GM12878 (cell line): Measurements from ENCODE around the gene SPATA25.

Experiments
- CEBPB ChIP-seq, 2 experiments: fragments of 150-350 bp in 1 of 2; IDR thresholded peaks; 2 replicates each; pipeline ENCODE4 v1.6.1; 2012 to 2014; ENCODE audit warnings: low read depth in 2 of 2, low read length in 2 of 2, borderline replicate concordance in 1 of 2, inconsistent platforms in 1 of 2
- HDGF ChIP-seq: fragments of 450-650 bp; IDR thresholded peaks from 2 replicates; pipeline ENCODE4 v1.6.1; 2016; ENCODE audit warnings: antibody characterized with exemption
- POLR2AphosphoS2 ChIP-seq: IDR thresholded peaks from 2 replicates; pipeline ENCODE4 v1.6.1; 2011; ENCODE audit warnings: low read depth, mild to moderate bottlenecking, low read length, improper control_type of control experiment, moderate library complexity
- RCOR1 ChIP-seq: conservative IDR thresholded peaks from 2 replicates; pipeline ENCODE4 v1.6.1; 2012; ENCODE audit warnings: low read depth, low read length, improper control_type of control experiment
- REST ChIP-seq: IDR thresholded peaks from 2 replicates; pipeline ENCODE4 v1.6.1; 2012; ENCODE audit warnings: mild to moderate bottlenecking, low read depth, low read length
- SREBF2 ChIP-seq: IDR thresholded peaks from 2 replicates; pipeline ENCODE4 v1.6.1; 2012; ENCODE audit warnings: mild to moderate bottlenecking, low read length
- ZNF592 ChIP-seq: fragments of 450-650 bp; IDR thresholded peaks from 2 replicates; pipeline ENCODE4 v1.6.1; 2017; ENCODE audit warnings: mild to moderate bottlenecking, moderate library complexity

- TF ChIP-seq SREBF2 (no peak), RCOR1 (no peak), POLR2AphosphoS2 (no peak), HDGF (no peak), ZNF592 (no peak), REST (no peak), CEBPB (IDR thresholded peaks at IDR 0.05; ENCODE audit: borderline replicate concordance in 1 of 2, low read depth in 2 of 2, low read length in 2 of 2) (no peak)
These were observed 21.0 kb downstream of the SPATA25 start for GRCh38 chr20:45866454-45866853.
